ENCODE measurements around the gene SORCS2.

The SORCS2 gene

DNA sequence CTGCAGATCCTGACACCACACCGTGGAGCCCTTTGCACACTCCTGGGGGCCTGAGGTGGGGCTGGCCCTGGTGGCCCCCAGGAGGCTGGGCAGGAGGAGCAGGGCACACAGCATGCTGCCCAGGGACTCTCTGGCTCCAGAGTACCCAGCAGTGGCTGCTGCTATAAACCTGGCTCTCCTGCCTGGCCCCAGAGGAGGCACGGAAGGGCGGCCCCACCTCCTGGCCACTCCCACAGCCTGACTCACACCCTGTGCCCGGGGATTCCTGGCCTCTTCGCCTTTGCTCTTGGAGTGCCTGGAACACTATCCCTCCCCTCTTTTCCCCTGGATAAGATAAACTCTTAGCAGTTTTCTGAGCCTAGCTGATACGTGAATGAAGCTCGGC is 242.4 kb downstream of the SORCS2 start, which contains the start of gene PSAPL1:
Gene PSAPL1 (minus strand): TSS at position 165 of the 385 bp plus-strand sequence. CDS start 51 bp downstream, at position 114.
- Histone ChIP-seq H3K4me1 (ENCODE audit: insufficient read depth, low read length) (peaks cover 13% of the 10 kb centered on the region), H3K9ac (ENCODE audit: low read depth, low read length) (no peak within 1 kb of the TSS)
- 35% methylated on average over 7 of the region's 7 CpGs for WGBS

GRCh38 chr4:7435471-7436061 is 243.2 kb downstream of the SORCS2 start:
- Histone ChIP-seq H3K4me3 (ENCODE audit: low read length) (no peak overlapping the region), H3K36me3 (ENCODE audit: insufficient read depth, low read length) (no peaks in the 10 kb centered on the region), H3K9ac (ENCODE audit: low read depth, low read length) (no peak overlapping the region), H3K27me3 (ENCODE audit: insufficient read depth, low read length) (no peaks in the 10 kb centered on the region), H3K9me3 (ENCODE audit: insufficient read depth, low read depth, low read length) (no peaks in the 10 kb centered on the region), H3K4me1 (ENCODE audit: insufficient read depth, low read length) (peaks cover 5% of the 10 kb centered on the region; the same call in 1 of the 2 replicates), H3K27ac (ENCODE audit: low read depth, low read length) (no peak overlapping the region)
- 90% methylated on average over 9 of the region's 11 CpGs for WGBS

More for the DNA sequence above, 242.4 kb downstream of the SORCS2 start, which contains the start of gene PSAPL1:
- Histone ChIP-seq H3K9me3 (ENCODE audit: insufficient read depth, low read depth, low read length) (no peaks in the 10 kb centered on the region), H3K27ac (ENCODE audit: low read depth, low read length) (no peak within 1 kb of the TSS), H3K27me3 (ENCODE audit: insufficient read depth, low read length) (no peaks in the 10 kb centered on the region), H3K4me3 (ENCODE audit: low read length) (no peak within 1 kb of the TSS), H3K36me3 (ENCODE audit: insufficient read depth, low read length) (no peaks in the 10 kb centered on the region)

- H3K4me1 ChIP-seq (ENCODE audit: insufficient read depth, low read length) = 0 out of 2 replicates have a peak, but pooled peaks cover 4% of the 10 kb centered on the region
- WGBS = 87% methylated on average over 13 of the region's 13 CpGs
These were observed 243.9 kb downstream of the SORCS2 start for GRCh38 chr4:7436256-7436655.

GRCh38 chr4:7439699-7440098 is 247.4 kb downstream of the SORCS2 start:
- no peak overlapping the region for H3K9ac ChIP-seq (ENCODE audit: low read depth, low read length)
- no peak overlapping the region for H3K27ac ChIP-seq (ENCODE audit: low read depth, low read length)
- no peaks in the 10 kb centered on the region for H3K27me3 ChIP-seq (ENCODE audit: insufficient read depth, low read length)
- H3K36me3 ChIP-seq (ENCODE audit: insufficient read depth, low read length) = no peaks in the 10 kb centered on the region
- 93% methylated on average over 2 of the region's 2 CpGs for WGBS
- 0 out of 2 replicates have a peak, but pooled peaks cover 4% of the 10 kb centered on the region for H3K4me1 ChIP-seq (ENCODE audit: insufficient read depth, low read length)
- H3K9me3 ChIP-seq (ENCODE audit: insufficient read depth, low read depth, low read length) = no peaks in the 10 kb centered on the region
- H3K4me3 ChIP-seq (ENCODE audit: low read length) = no peak overlapping the region

More at GRCh38 chr4:7436256-7436655, 243.9 kb downstream of the SORCS2 start:
- Histone ChIP-seq H3K9ac (ENCODE audit: low read depth, low read length) (no peak overlapping the region), H3K36me3 (ENCODE audit: insufficient read depth, low read length) (no peaks in the 10 kb centered on the region), H3K9me3 (ENCODE audit: insufficient read depth, low read depth, low read length) (no peaks in the 10 kb centered on the region), H3K27me3 (ENCODE audit: insufficient read depth, low read length) (no peaks in the 10 kb centered on the region), H3K27ac (ENCODE audit: low read depth, low read length) (no peak overlapping the region), H3K4me3 (ENCODE audit: low read length) (no peak overlapping the region)

GRCh38 chr4:7441201-7441600 is 248.9 kb downstream of the SORCS2 start:
- 89% methylated on average over 7 of the region's 7 CpGs for WGBS
- no peak overlapping the region for H3K27ac ChIP-seq (ENCODE audit: low read depth, low read length)

GRCh38 chr4:7442574-7443162 is 250.3 kb downstream of the SORCS2 start:
- Histone ChIP-seq H3K27ac (ENCODE audit: low read depth, low read length) (no peak overlapping the region), H3K9ac (ENCODE audit: low read depth, low read length) (no peak overlapping the region), H3K4me3 (ENCODE audit: low read length) (no peak overlapping the region), H3K36me3 (ENCODE audit: insufficient read depth, low read length) (no peaks in the 10 kb centered on the region), H3K4me1 (ENCODE audit: insufficient read depth, low read length) (no peaks in the 10 kb centered on the region), H3K27me3 (ENCODE audit: insufficient read depth, low read length) (no peaks in the 10 kb centered on the region), H3K9me3 (ENCODE audit: insufficient read depth, low read depth, low read length) (no peaks in the 10 kb centered on the region)
- 80% methylated on average over 15 of the region's 15 CpGs for WGBS

More at GRCh38 chr4:7441201-7441600, 248.9 kb downstream of the SORCS2 start:
- Histone ChIP-seq H3K36me3 (ENCODE audit: insufficient read depth, low read length) (no peaks in the 10 kb centered on the region), H3K4me1 (ENCODE audit: insufficient read depth, low read length) (no peaks in the 10 kb centered on the region), H3K9me3 (ENCODE audit: insufficient read depth, low read depth, low read length) (no peaks in the 10 kb centered on the region), H3K27me3 (ENCODE audit: insufficient read depth, low read length) (no peaks in the 10 kb centered on the region), H3K4me3 (ENCODE audit: low read length) (no peak overlapping the region), H3K9ac (ENCODE audit: low read depth, low read length) (no peak overlapping the region)

- Histone ChIP-seq H3K27me3 (ENCODE audit: insufficient read depth, low read length) (no peaks in the 10 kb centered on the region), H3K9me3 (ENCODE audit: insufficient read depth, low read depth, low read length) (no peaks in the 10 kb centered on the region), H3K4me3 (ENCODE audit: low read length) (no peak overlapping the region), H3K36me3 (ENCODE audit: insufficient read depth, low read length) (no peaks in the 10 kb centered on the region), H3K27ac (ENCODE audit: low read depth, low read length) (no peak overlapping the region), H3K4me1 (ENCODE audit: insufficient read depth, low read length) (no peaks in the 10 kb centered on the region), H3K9ac (ENCODE audit: low read depth, low read length) (no peak overlapping the region)
- 96% methylated on average over 3 of the region's 3 CpGs for WGBS
These were observed 252.0 kb downstream of the SORCS2 start for GRCh38 chr4:7444314-7444713.

GRCh38 chr4:7444731-7445130 is 252.4 kb downstream of the SORCS2 start:
- no peak overlapping the region for H3K27ac ChIP-seq (ENCODE audit: low read depth, low read length)
- no peak overlapping the region for H3K4me3 ChIP-seq (ENCODE audit: low read length)
- H3K4me1 ChIP-seq (ENCODE audit: insufficient read depth, low read length) = no peaks in the 10 kb centered on the region
- H3K36me3 ChIP-seq (ENCODE audit: insufficient read depth, low read length) = no peaks in the 10 kb centered on the region
- no peaks in the 10 kb centered on the region for H3K9me3 ChIP-seq (ENCODE audit: insufficient read depth, low read depth, low read length)
- no peaks in the 10 kb centered on the region for H3K27me3 ChIP-seq (ENCODE audit: insufficient read depth, low read length)
- WGBS = 91% methylated on average over 12 of the region's 12 CpGs
- H3K9ac ChIP-seq (ENCODE audit: low read depth, low read length) = no peak overlapping the region

- H3K36me3 ChIP-seq (ENCODE audit: insufficient read depth, low read length) = no peaks in the 10 kb centered on the region
- WGBS = 87% methylated on average over 3 of the region's 3 CpGs
- H3K9me3 ChIP-seq (ENCODE audit: insufficient read depth, low read depth, low read length) = no peaks in the 10 kb centered on the region
- no peaks in the 10 kb centered on the region for H3K4me1 ChIP-seq (ENCODE audit: insufficient read depth, low read length)
- no peak overlapping the region for H3K9ac ChIP-seq (ENCODE audit: low read depth, low read length)
- no peaks in the 10 kb centered on the region for H3K27me3 ChIP-seq (ENCODE audit: insufficient read depth, low read length)
- H3K27ac ChIP-seq (ENCODE audit: low read depth, low read length) = no peak overlapping the region
- H3K4me3 ChIP-seq (ENCODE audit: low read length) = no peak overlapping the region
These were observed 254.9 kb downstream of the SORCS2 start for GRCh38 chr4:7447236-7447635.

DNA sequence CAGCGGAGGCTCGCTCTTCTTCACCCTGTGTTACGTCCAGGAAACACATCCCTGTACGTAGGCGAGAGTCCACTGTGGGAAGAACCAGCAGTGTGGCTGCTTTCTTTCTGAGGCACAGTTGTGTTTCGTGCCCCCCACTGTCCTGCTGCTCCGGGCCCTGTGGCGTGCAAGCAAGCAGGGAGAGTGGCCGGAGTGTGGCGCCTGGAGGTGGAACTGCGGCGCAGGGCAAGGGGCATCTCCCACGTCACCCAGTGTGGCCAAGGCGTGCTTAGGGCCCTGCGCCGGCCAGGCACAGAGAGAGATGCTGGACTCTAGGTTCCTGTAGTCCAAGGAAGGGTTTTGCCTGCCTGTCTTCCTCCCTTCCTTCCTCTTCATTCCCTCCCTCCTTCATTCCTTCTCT is 255.7 kb downstream of the SORCS2 start:
- Histone ChIP-seq H3K4me1 (ENCODE audit: insufficient read depth, low read length) (no peaks in the 10 kb centered on the region), H3K9me3 (ENCODE audit: insufficient read depth, low read depth, low read length) (no peaks in the 10 kb centered on the region), H3K27me3 (ENCODE audit: insufficient read depth, low read length) (no peaks in the 10 kb centered on the region), H3K9ac (ENCODE audit: low read depth, low read length) (no peak overlapping the region), H3K36me3 (ENCODE audit: insufficient read depth, low read length) (no peaks in the 10 kb centered on the region), H3K27ac (ENCODE audit: low read depth, low read length) (no peak overlapping the region), H3K4me3 (ENCODE audit: low read length) (no peak overlapping the region)
- 73% methylated on average over 16 of the region's 16 CpGs for WGBS

DNA sequence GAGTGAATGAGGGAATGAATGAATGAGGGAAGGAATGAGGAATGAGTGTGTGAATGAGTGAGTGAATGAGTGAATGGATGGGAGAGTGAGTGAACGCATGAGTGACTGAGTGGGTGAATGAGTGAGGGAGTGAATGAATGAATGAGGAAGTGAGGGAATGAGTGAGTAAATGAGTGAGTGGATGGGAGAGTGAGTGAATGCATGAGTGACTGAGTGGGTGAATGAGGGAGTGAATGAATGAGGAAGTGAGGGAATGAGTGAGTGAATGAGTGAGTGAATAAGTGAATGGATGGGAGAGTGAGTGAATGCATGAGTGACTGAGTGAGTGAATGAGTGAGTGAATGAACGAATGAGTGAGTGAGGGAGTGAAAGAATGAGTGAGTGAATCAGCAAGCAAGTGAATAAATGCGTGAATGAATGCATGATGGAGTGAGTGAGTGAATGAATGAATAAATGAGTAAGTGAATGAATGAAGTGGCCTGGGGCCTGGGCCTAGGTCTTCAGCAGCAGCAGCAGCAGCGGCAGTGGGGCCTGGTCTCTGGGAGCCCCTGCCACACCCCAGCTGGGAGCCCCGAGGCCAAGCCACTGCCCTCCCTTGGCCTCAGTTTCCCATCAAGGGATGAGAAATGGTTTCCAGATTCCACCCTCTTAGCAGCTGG is 258.6 kb downstream of the SORCS2 start:
- Histone ChIP-seq H3K27me3 (ENCODE audit: insufficient read depth, low read length) (no peaks in the 10 kb centered on the region), H3K36me3 (ENCODE audit: insufficient read depth, low read length) (no peaks in the 10 kb centered on the region), H3K4me1 (ENCODE audit: insufficient read depth, low read length) (no peaks in the 10 kb centered on the region), H3K27ac (ENCODE audit: low read depth, low read length) (no peak overlapping the region), H3K9me3 (ENCODE audit: insufficient read depth, low read depth, low read length) (no peaks in the 10 kb centered on the region), H3K4me3 (ENCODE audit: low read length) (no peak overlapping the region), H3K9ac (ENCODE audit: low read depth, low read length) (no peak overlapping the region)
- WGBS = 83% methylated on average over 5 of the region's 5 CpGs

Measured in HUES64 (cell line).